Measurements from ENCODE around the gene MOB3B.
"Not testable (repeated sequence)": the region's sequence is repeated elsewhere in the genome, so short reads cannot be mapped to it uniquely, and the experiment has no call there.

MOB3B gene

GRCh38 chr9:27518809-27519208 lies 10.8 kb downstream of the MOB3B start:
- DNase-seq: no peak

- DNase-seq: no peak
Observed at GRCh38 chr9:27518006-27518405, 11.6 kb downstream of the MOB3B start.

- DNase-seq: peak in 1 of 51 donors; percentile 16
Observed at GRCh38 chr9:27514551-27514950, 15.1 kb downstream of the MOB3B start.

GRCh38 chr9:27511771-27512170 lies 17.8 kb downstream of the MOB3B start:
- DNase-seq: no peak

- DNase-seq: no peak
Observed at GRCh38 chr9:27510780-27511179, 18.8 kb downstream of the MOB3B start.

GRCh38 chr9:27506981-27507380 lies 22.6 kb downstream of the MOB3B start:
- DNase-seq: no peak

GRCh38 chr9:27505744-27506161 lies 23.9 kb downstream of the MOB3B start:
- DNase-seq: no peak

- DNase-seq: no peak
Observed at GRCh38 chr9:27504259-27504658, 25.4 kb downstream of the MOB3B start.

- no peak for DNase-seq
Observed at GRCh38 chr9:27503623-27504022, 26.0 kb downstream of the MOB3B start.

- not testable (repeated sequence) for DNase-seq
Observed at GRCh38 chr9:27500902-27501301, 28.7 kb downstream of the MOB3B start.

- DNase-seq: no peak
Observed at GRCh38 chr9:27499451-27499850, 30.2 kb downstream of the MOB3B start.

GRCh38 chr9:27497883-27498417 lies 31.7 kb downstream of the MOB3B start:
- DNase-seq: peak in 36 of 51 donors; percentile 4 to 73 (median 32)

GRCh38 chr9:27496135-27496504 lies 33.5 kb downstream of the MOB3B start:
- no peak for DNase-seq

GRCh38 chr9:27495480-27496134 lies 34.0 kb downstream of the MOB3B start:
- no peak for DNase-seq

GRCh38 chr9:27491154-27491553 lies 38.5 kb downstream of the MOB3B start:
- no peak for DNase-seq

GRCh38 chr9:27489087-27489876 lies 40.3 kb downstream of the MOB3B start:
- DNase-seq: no peak

GRCh38 chr9:27487927-27488326 lies 41.7 kb downstream of the MOB3B start:
- no peak for DNase-seq

GRCh38 chr9:27487128-27487640 lies 42.4 kb downstream of the MOB3B start:
- DNase-seq: no peak

GRCh38 chr9:27485158-27485557 lies 44.5 kb downstream of the MOB3B start:
- no peak for DNase-seq

GRCh38 chr9:27483576-27483975 lies 46.0 kb downstream of the MOB3B start:
- no peak for DNase-seq

- no peak for DNase-seq
Observed at GRCh38 chr9:27482709-27483108, 46.9 kb downstream of the MOB3B start.

GRCh38 chr9:27478322-27478721 lies 51.3 kb downstream of the MOB3B start:
- no peak for DNase-seq
